GM21723 (cell line): ENCODE results near the gene ERH.
A peak's percentile ranks its signal among the peaks of the same experiment; 100 is the strongest.

Experiments used
- ATAC-seq: cut with Tn5 transposase; IDR thresholded peaks from one replicate; pipeline ENCODE4 v1.9.1; 2021; ENCODE audit warnings: mild to moderate bottlenecking, moderate library complexity; ENCODE audit not compliant: unreplicated experiment

ERH gene

GRCh38 chr14:69357544-69358200 lies 40.4 kb downstream of the ERH start:
- ATAC-seq: no peak

GRCh38 chr14:69356903-69357543 lies 41.1 kb downstream of the ERH start:
- no peak for ATAC-seq

- no peak for ATAC-seq
Observed at GRCh38 chr14:69355607-69356281, 42.4 kb downstream of the ERH start.

- no peak for ATAC-seq
Observed at GRCh38 chr14:69355154-69355597, 42.9 kb downstream of the ERH start.

- peak; percentile 92 for ATAC-seq
Observed at GRCh38 chr14:69354383-69355153, 43.5 kb downstream of the ERH start.

- no peak for ATAC-seq
Observed at GRCh38 chr14:69353168-69353567, 44.9 kb downstream of the ERH start.

- ATAC-seq: no peak
Observed at GRCh38 chr14:69351911-69352310, 46.2 kb downstream of the ERH start.

- ATAC-seq: no peak
Observed at GRCh38 chr14:69351385-69351784, 46.7 kb downstream of the ERH start.

- ATAC-seq: no peak
Observed at GRCh38 chr14:69350892-69351291, 47.2 kb downstream of the ERH start.

GRCh38 chr14:69349091-69349777 lies 48.9 kb downstream of the ERH start:
- no peak for ATAC-seq

GRCh38 chr14:69346710-69347109 lies 51.4 kb downstream of the ERH start:
- no peak for ATAC-seq

- no peak for ATAC-seq
Observed at GRCh38 chr14:69345402-69345801, 52.7 kb downstream of the ERH start.

- ATAC-seq: no peak
Observed at GRCh38 chr14:69344171-69344570, 53.9 kb downstream of the ERH start.

- no peak for ATAC-seq
Observed at GRCh38 chr14:69342928-69343525, 55.1 kb downstream of the ERH start.

- ATAC-seq: no peak
Observed at GRCh38 chr14:69339426-69339825, 58.7 kb downstream of the ERH start.

- ATAC-seq: no peak
Observed at GRCh38 chr14:69337984-69338383, 60.1 kb downstream of the ERH start.

GRCh38 chr14:69335371-69335771 lies 62.7 kb downstream of the ERH start:
- no peak for ATAC-seq

- no peak for ATAC-seq
Observed at GRCh38 chr14:69334576-69334975, 63.5 kb downstream of the ERH start.

- ATAC-seq: no peak
Observed at GRCh38 chr14:69333791-69334337, 64.2 kb downstream of the ERH start.

GRCh38 chr14:69332782-69333395 lies 65.2 kb downstream of the ERH start:
- ATAC-seq: no peak
